Right lobe of liver (tissue), 4 donors: ENCODE data around the gene PRMT7.

ENCODE experiments used
- POLR2A ChIP-seq: fragments of 450-650 bp; IDR thresholded peaks from one replicate; pipeline ENCODE4 v1.6.1; 2017; ENCODE audit warnings: antibody characterized with exemption, mild to moderate bottlenecking
- TF ChIP-seq, protein P1 (sequence below), 4 donors: fragments of 200-600 bp in 3 of 4; fragments of 450-650 bp in 1 of 4; IDR thresholded peaks; one replicate each; pipeline versions ENCODE4 v1.5.1 to v1.8.0; 2016 to 2022; ENCODE audit warnings: antibody characterized with exemption in 4 of 4, mild to moderate bottlenecking in 2 of 4
- donor health status: DM: no; HTN: no; CAD: no.
- donor health status: DM: no; HTN: no; CAD: no.
- donor health status: DM: no; HTN: yes; CAD: no.

DNA sequence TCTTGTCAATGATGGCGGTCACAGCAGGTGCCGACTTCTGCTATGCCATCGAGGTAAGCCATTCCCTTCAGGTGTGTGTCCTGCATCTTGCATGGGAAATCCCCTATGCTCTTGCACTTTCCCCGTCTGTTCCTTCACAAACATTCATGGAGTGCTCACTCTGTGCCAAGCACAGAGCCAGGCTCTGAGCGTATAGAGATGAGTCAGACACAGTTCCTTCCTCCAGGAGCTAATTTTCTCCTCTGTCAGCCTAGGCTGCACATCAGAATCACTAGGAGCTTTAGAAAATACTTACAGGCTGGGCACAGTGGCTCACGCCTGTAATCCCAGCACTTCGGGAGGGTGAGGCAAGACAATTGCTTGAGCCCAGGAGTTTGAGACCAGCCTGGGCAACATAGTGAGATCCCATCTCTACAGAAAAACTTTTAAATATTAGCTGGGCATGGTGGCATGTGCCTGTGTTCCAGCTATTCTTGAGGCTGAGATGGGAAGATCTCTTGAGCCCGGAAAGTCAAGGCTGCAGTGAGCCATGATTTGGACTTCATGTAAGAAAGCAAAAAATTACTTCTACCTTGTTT, 14.1 kb downstream of the PRMT7 start:
- TF ChIP-seq, protein P1, sequence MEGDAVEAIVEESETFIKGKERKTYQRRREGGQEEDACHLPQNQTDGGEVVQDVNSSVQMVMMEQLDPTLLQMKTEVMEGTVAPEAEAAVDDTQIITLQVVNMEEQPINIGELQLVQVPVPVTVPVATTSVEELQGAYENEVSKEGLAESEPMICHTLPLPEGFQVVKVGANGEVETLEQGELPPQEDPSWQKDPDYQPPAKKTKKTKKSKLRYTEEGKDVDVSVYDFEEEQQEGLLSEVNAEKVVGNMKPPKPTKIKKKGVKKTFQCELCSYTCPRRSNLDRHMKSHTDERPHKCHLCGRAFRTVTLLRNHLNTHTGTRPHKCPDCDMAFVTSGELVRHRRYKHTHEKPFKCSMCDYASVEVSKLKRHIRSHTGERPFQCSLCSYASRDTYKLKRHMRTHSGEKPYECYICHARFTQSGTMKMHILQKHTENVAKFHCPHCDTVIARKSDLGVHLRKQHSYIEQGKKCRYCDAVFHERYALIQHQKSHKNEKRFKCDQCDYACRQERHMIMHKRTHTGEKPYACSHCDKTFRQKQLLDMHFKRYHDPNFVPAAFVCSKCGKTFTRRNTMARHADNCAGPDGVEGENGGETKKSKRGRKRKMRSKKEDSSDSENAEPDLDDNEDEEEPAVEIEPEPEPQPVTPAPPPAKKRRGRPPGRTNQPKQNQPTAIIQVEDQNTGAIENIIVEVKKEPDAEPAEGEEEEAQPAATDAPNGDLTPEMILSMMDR (IDR thresholded peaks at IDR 0.05): no peak
- TF ChIP-seq POLR2A: no peak
